ENCODE measurements around the gene STX1A. TPM values are rescaled to one million over a fixed set of nuclear protein-coding genes. Genes with fewer than 3 reads are reported as not detected.

Gene STX1A
- polyA plus RNA-seq, 1 donor (not counting 4 experiments of a cell fraction or from before 2014, with no cell fraction given), result 22.4 TPM

GRCh38 chr7:73702665-73703064, 16.8 kb downstream of the STX1A start:
- H3K4me1 ChIP-seq (ENCODE audit: control insufficient read depth, extremely low read depth, insufficient read depth, low read length), result peaks cover 34% of the 10 kb centered on the region
- no peak overlapping the region for H3K4me3 ChIP-seq (ENCODE audit: control insufficient read depth in 2 of 3, extremely low read depth in 1 of 3, insufficient read depth in 2 of 3, low read depth in 1 of 3, low read length in 3 of 3)
- peaks cover 2% of the 10 kb centered on the region for H3K9me1 ChIP-seq (ENCODE audit: control insufficient read depth, extremely low read depth, insufficient read depth, low read length)
- H3K9ac ChIP-seq (ENCODE audit: control insufficient read depth, extremely low read depth, insufficient read depth, low read length), result no peak overlapping the region
- FAIRE-seq, result no peak
- peaks cover 24% of the 10 kb centered on the region for H4K20me1 ChIP-seq (ENCODE audit: control insufficient read depth, extremely low read depth, insufficient read depth, low read length)
- H3K79me2 ChIP-seq (ENCODE audit: control insufficient read depth, insufficient read depth, low read length), result no peaks in the 10 kb centered on the region
- H3K36me3 ChIP-seq (ENCODE audit: control insufficient read depth in 2 of 2, extremely low read depth in 1 of 2, insufficient read depth in 2 of 2, low read length in 2 of 2), result peaks cover 33 to 60% of the 10 kb centered on the region in 2 experiments
- H3K4me2 ChIP-seq (ENCODE audit: control insufficient read depth, extremely low read depth, insufficient read depth, low read depth, low read length), result no peak overlapping the region
- no peak for TF ChIP-seq CTCF (optimal IDR thresholded peaks at IDR 0.05 in 1 of 3, IDR thresholded peaks at IDR 0.05 in 1 of 3, conservative IDR thresholded peaks at IDR 0.05 in 1 of 3; ENCODE audit: extremely low read depth in 1 of 3, insufficient read depth in 2 of 3, low read length in 3 of 3)
- TF ChIP-seq EZH2 (IDR thresholded peaks at IDR 0.05; ENCODE audit: low read length), result no peak
- dilution Hi-C loops (cut with MboI; ENCODE audit: extremely low pct_ligation_motif_present, low sequenced_read_pairs), result no loop called here
- no peak for DNase-seq (ENCODE audit: low read depth, low spot score)
- H3K27me3 ChIP-seq (ENCODE audit: control insufficient read depth, extremely low read depth, insufficient read depth, low read length), result no peaks in the 10 kb centered on the region
- H2AFZ ChIP-seq (ENCODE audit: control insufficient read depth, low read length), result no peak overlapping the region
- no peak overlapping the region for H3K27ac ChIP-seq (ENCODE audit: control insufficient read depth, insufficient read depth, low read length)
- H3K9me3 ChIP-seq (ENCODE audit: control insufficient read depth, low read depth, low read length), result no peaks in the 10 kb centered on the region

GRCh38 chr7:73702226-73702625, 17.2 kb downstream of the STX1A start:
- Histone ChIP-seq H3K27me3 (ENCODE audit: control insufficient read depth, extremely low read depth, insufficient read depth, low read length) (no peaks in the 10 kb centered on the region), H3K79me2 (ENCODE audit: control insufficient read depth, insufficient read depth, low read length) (no peaks in the 10 kb centered on the region), H3K27ac (ENCODE audit: control insufficient read depth, insufficient read depth, low read length) (no peak overlapping the region), H2AFZ (ENCODE audit: control insufficient read depth, low read length) (no peak overlapping the region), H3K4me3 (ENCODE audit: control insufficient read depth in 2 of 3, extremely low read depth in 1 of 3, insufficient read depth in 2 of 3, low read depth in 1 of 3, low read length in 3 of 3) (no peak overlapping the region), H3K4me2 (ENCODE audit: control insufficient read depth, extremely low read depth, insufficient read depth, low read depth, low read length) (no peak overlapping the region), H3K9me1 (ENCODE audit: control insufficient read depth, extremely low read depth, insufficient read depth, low read length) (peaks cover 2% of the 10 kb centered on the region), H4K20me1 (ENCODE audit: control insufficient read depth, extremely low read depth, insufficient read depth, low read length) (peaks cover 24% of the 10 kb centered on the region), H3K4me1 (ENCODE audit: control insufficient read depth, extremely low read depth, insufficient read depth, low read length) (peaks cover 30% of the 10 kb centered on the region), H3K9ac (ENCODE audit: control insufficient read depth, extremely low read depth, insufficient read depth, low read length) (no peak overlapping the region), H3K9me3 (ENCODE audit: control insufficient read depth, low read depth, low read length) (no peaks in the 10 kb centered on the region), H3K36me3 (ENCODE audit: control insufficient read depth in 2 of 2, extremely low read depth in 1 of 2, insufficient read depth in 2 of 2, low read length in 2 of 2) (peaks cover 33 to 65% of the 10 kb centered on the region in 2 experiments)
- no peak for TF ChIP-seq EZH2 (IDR thresholded peaks at IDR 0.05; ENCODE audit: low read length)
- TF ChIP-seq CTCF (optimal IDR thresholded peaks at IDR 0.05 in 1 of 3, IDR thresholded peaks at IDR 0.05 in 1 of 3, conservative IDR thresholded peaks at IDR 0.05 in 1 of 3; ENCODE audit: extremely low read depth in 1 of 3, insufficient read depth in 2 of 3, low read length in 3 of 3), result no peak
- DNase-seq (ENCODE audit: low read depth, low spot score) (no peak), FAIRE-seq (no peak)
- dilution Hi-C loops (cut with MboI; ENCODE audit: extremely low pct_ligation_motif_present, low sequenced_read_pairs), result no loop called here
